Epithelial cell of esophagus (primary cell): ENCODE results near the gene CRADD.
"Not testable (repeated sequence)": the region's sequence is repeated elsewhere in the genome, so short reads cannot be mapped to it uniquely, and the experiment has no call there.

Source experiments
- DNase-seq: peaks from one replicate; pipeline ENCODE4 v3.0.0; 2010; ENCODE audit warnings: low read depth
- H3K4me3 ChIP-seq: 2 replicates; pipeline ENCODE4 v1.5.1; 2011; ENCODE audit warnings: mild to moderate bottlenecking, low read length, control low read depth
- CTCF ChIP-seq: IDR thresholded peaks from 2 replicates; pipeline ENCODE4 v1.5.1; 2011; ENCODE audit warnings: low read depth, mild to moderate bottlenecking, low read length, control low read depth, inconsistent platforms; ENCODE audit not compliant: insufficient read depth; ENCODE audit errors: missing control alignments

The CRADD gene

GRCh38 chr12:93798279-93799151, 121.3 kb downstream of the CRADD start:
- no peak overlapping the region for H3K4me3 ChIP-seq
- DNase-seq: no peak
- TF ChIP-seq CTCF: no peak

GRCh38 chr12:93801666-93802065, 124.5 kb downstream of the CRADD start:
- not testable (repeated sequence) for H3K4me3 ChIP-seq, DNase-seq

DNA sequence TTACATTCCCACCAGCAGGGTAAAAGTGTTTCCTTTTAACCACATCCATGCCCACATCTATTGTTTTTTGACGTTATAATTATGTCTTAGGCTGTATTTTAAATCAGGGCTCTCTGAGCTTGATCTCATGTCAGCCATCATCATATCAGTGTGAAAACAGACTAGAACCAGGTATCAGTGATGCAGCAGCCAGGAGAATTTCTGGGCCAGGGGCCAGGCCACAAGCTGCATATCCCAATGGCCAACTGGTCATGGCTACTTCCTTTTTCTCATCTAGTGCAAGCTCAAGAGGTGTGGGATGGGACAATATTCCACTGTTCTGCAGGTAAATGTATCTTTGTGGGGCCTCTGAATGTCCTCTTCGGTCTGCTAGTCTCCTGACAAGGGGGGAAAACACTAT, 125.1 kb downstream of the CRADD start:
- DNase-seq: no peak
- no peak for TF ChIP-seq CTCF
- no peak overlapping the region for H3K4me3 ChIP-seq

DNA sequence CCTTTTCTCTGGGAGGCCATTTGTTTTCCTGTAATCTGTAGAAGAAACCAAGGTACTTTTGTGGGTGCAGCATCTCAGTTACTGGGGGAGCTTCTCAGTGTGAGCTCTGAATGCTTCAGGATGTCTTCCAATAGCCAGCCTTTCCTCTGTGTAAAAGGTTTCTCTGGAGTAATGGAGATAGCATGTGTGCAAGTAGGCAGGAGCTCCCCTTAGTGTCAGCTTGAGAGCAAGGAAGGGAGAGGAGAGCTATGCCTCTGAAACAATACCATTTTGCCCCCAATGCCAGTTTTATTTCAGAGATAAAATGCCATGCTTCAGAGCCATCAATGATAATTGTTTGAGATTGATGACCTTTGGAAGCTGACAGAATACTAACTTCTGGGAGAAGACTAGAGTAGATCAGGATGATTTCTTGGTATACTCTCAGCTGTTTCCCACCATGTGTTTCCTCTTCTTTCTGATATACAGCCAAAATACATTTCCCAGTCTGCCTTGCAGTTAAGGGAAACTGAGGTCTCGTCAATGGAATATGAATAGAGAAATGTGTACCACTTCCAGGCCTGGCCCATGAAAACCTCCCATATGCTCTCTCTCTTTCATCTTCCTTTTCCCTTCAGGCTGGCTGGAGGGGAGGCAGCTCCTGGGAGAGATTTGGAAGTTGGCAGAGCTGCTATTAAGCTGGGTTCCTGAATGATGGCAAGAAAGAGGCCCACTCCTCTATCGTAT, 125.7 kb downstream of the CRADD start:
- peak; percentile 17 for TF ChIP-seq CTCF
- no peak for DNase-seq
- H3K4me3 ChIP-seq: no peak overlapping the region

- DNase-seq: peak; percentile 73
- H3K4me3 ChIP-seq: no peak overlapping the region
These were observed 126.2 kb downstream of the CRADD start for GRCh38 chr12:93803424-93803807.

DNA sequence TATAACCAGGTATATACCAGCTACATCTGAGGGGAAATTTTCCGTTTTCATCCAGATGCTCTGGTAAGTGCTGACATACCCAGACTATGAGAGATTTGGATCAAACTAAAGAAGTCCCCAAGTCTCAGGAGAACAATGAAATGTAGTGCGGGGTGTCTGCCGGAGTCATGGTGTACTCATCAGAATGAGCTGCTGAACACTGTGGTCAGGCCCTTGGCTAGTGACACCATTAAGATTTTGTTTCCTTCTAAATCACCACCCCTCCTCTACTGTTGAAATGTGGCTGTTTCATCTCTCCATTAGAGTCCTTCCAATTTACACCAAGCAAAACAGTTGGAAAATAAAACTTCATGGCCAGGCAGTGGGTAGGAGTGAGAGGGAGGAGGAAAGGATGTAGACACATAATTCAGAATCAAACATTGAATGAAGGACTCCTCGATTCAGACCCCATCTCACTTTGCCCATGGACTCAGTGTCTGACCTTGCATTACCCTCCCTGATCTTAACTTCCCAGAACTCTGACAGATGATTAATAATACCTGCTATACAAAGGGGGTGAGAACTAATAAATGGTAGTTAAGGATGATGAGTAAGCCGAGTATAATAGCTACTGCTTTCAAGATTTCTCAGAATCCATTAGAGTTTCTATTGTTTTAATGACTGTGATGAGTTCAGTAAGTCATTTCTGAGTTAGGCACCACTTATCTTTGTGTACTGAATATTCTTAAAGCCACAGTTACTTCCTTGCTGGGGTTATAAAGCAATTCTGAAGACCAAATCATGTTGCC, 127.4 kb downstream of the CRADD start:
- H3K4me3 ChIP-seq: no peak overlapping the region
- peak; percentile 50 for DNase-seq
- no peak for TF ChIP-seq CTCF

More at GRCh38 chr12:93803424-93803807, 126.2 kb downstream of the CRADD start:
- TF ChIP-seq CTCF: no peak

DNA sequence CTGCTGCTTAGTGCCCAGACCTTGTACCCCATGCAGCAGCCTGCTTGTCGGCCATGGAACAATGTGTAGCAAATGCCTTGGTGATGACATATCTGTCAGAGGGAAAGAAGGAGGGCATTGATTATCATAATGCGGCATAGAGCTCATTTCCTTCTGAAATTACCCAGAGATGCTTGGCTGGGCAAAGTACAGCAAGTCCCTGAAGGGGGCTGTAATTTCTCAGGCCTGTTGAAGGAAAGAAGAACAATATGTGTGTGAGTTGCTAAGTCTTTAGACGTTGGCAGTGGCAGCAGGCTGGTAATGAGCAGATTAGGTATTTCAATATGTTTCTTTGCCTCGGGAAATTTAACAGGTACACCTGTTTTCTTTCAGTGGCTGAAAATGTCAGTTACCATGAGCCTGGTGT, 128.6 kb downstream of the CRADD start:
- TF ChIP-seq CTCF: no peak
- no peak for DNase-seq
- no peak overlapping the region for H3K4me3 ChIP-seq
